DMS153 treated with DMSO at 0.1 percent for 48 hours (cell line): ENCODE data around the gene ATP7B.
"Not testable (repeated sequence)": the region's sequence is repeated elsewhere in the genome, so short reads cannot be mapped to it uniquely, and the experiment has no call there.

ENCODE experiments used
- DNase-seq: peaks from one replicate; lab custom pipeline; 2025; ENCODE audit not compliant: unreplicated experiment; lab: John Stamatoyannopoulos, UW

ATP7B gene

GRCh38 chr13:51924756-51925544, 86.3 kb downstream of the ATP7B start:
- no peak for DNase-seq

- DNase-seq = no peak
Measured at GRCh38 chr13:51923983-51924539, 87.2 kb downstream of the ATP7B start.

GRCh38 chr13:51922771-51923480, 88.3 kb downstream of the ATP7B start:
- no peak for DNase-seq

- no peak for DNase-seq
Measured at GRCh38 chr13:51921790-51922740, 89.2 kb downstream of the ATP7B start.

- DNase-seq = no peak
Measured at GRCh38 chr13:51920786-51921185, 90.5 kb downstream of the ATP7B start.

- no peak for DNase-seq
Measured at GRCh38 chr13:51920267-51920666, 91.0 kb downstream of the ATP7B start.

- peak; percentile 66 for DNase-seq
Measured at GRCh38 chr13:51919531-51919930, 91.7 kb downstream of the ATP7B start.

- DNase-seq = no peak
Measured at GRCh38 chr13:51916962-51917361, 94.3 kb downstream of the ATP7B start.

GRCh38 chr13:51916051-51916818, 95.0 kb downstream of the ATP7B start:
- DNase-seq = no peak

GRCh38 chr13:51914137-51914493, 97.1 kb downstream of the ATP7B start:
- DNase-seq = no peak

GRCh38 chr13:51913421-51914136, 97.7 kb downstream of the ATP7B start:
- DNase-seq = peak; percentile 49

GRCh38 chr13:51912511-51913225, 98.6 kb downstream of the ATP7B start:
- DNase-seq = peak; percentile 19

GRCh38 chr13:51912091-51912490, 99.2 kb downstream of the ATP7B start:
- peak; percentile 87 for DNase-seq

GRCh38 chr13:51910508-51910907, 100.7 kb downstream of the ATP7B start:
- DNase-seq = no peak

GRCh38 chr13:51909265-51909664, 102.0 kb downstream of the ATP7B start:
- not testable (repeated sequence) for DNase-seq

GRCh38 chr13:51907040-51907732, 104.1 kb downstream of the ATP7B start:
- DNase-seq = no peak

- no peak for DNase-seq
Measured at GRCh38 chr13:51906581-51906980, 104.7 kb downstream of the ATP7B start.

GRCh38 chr13:51905787-51906186, 105.5 kb downstream of the ATP7B start:
- DNase-seq = no peak
